Large intestine (tissue), 3 donors: ENCODE data around the gene BPIFB1. TPM values are rescaled to one million over a fixed set of nuclear protein-coding genes. Genes with fewer than 3 reads are reported as not detected.

Experiments
- DNase-seq, 2 donors: peaks; one replicate each; pipeline versions ENCODE4 v3.0.0 to v3.0.0-alpha.2; 2013
- H3K27ac ChIP-seq: one replicate; pipeline ENCODE4 v1.5.1; 2013; ENCODE audit warnings: low read length
- H3K27me3 ChIP-seq: 2 replicates; pipeline ENCODE4 v1.6.1; 2013; ENCODE audit warnings: low read length; ENCODE audit not compliant: control insufficient read depth, insufficient read depth
- H3K36me3 ChIP-seq: 2 replicates; pipeline ENCODE4 v1.6.1; 2013; ENCODE audit warnings: low read length; ENCODE audit not compliant: control insufficient read depth, insufficient read depth
- H3K4me1 ChIP-seq: one replicate; pipeline ENCODE4 v1.6.1; 2013; ENCODE audit warnings: low read length; ENCODE audit not compliant: control insufficient read depth, insufficient read depth
- H3K4me3 ChIP-seq: one replicate; pipeline ENCODE4 v1.5.1; 2013; ENCODE audit warnings: low read length
- H3K9me3 ChIP-seq: one replicate; pipeline ENCODE4 v1.6.1; 2013; ENCODE audit warnings: mild to moderate bottlenecking, low read depth, low read length, moderate library complexity; ENCODE audit not compliant: control insufficient read depth
- WGBS: methylation state at CpG from one replicate; pipeline ENCODE4 v1.1.5; 2013; ENCODE audit warnings: low lambda C conversion rate; ENCODE audit not compliant: insufficient coverage; 5-methylcytosine and 5-hydroxymethylcytosine counted together
- polyA plus RNA-seq: library from polyadenylated mRNA; unstranded; fragments of 120-200 nt; gene quantifications from one replicate; pipeline ENCODE4 v1.2.1, GENCODE V29; 2013

BPIFB1 gene
- polyA plus RNA-seq, 1 donor: not detected

DNA sequence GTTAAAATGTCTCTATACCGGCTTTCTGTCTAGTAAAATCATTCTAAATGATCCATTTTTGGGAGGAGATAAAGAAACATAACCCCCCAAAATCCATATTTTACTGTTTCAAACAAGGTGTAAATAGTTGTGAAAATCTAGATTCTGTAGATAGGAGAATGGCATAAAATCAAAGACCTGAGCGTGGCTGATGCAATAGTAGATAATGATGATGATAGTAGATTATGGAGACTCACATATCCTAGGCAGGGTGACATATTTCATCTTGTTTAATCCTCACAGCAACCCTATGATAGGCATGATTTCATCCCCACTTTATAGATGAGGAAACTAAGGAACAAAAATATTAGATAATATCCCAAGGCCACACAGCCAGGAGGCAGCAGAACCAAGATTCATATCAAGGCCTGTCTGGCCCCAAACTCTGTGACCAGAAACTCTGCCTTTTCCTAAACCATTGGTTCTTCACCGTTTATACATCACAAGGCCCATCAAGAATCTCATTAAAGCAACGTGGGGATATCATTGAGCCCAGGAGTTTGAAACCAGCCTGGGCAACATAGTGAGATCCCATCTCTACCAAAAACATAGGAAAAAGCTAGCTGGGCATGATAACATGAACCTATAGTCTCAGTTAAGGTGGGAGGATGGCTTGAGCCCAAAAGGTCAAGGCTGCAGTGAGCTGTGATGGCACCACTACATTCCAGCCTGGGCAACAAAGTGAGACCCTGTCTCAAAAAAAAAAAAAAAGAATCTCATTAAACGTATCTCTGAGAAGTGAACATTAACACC is 55.6 kb downstream of the BPIFB1 start:
- no peaks in the 10 kb centered on the region for H3K36me3 ChIP-seq
- DNase-seq: no peak
- no peak overlapping the region for H3K27ac ChIP-seq
- H3K27me3 ChIP-seq: no peaks in the 10 kb centered on the region
- no peak overlapping the region for H3K4me3 ChIP-seq
- no peaks in the 10 kb centered on the region for H3K4me1 ChIP-seq
- H3K9me3 ChIP-seq: no peaks in the 10 kb centered on the region
- WGBS: 88% methylated on average over 1 of the region's 5 CpGs

DNA sequence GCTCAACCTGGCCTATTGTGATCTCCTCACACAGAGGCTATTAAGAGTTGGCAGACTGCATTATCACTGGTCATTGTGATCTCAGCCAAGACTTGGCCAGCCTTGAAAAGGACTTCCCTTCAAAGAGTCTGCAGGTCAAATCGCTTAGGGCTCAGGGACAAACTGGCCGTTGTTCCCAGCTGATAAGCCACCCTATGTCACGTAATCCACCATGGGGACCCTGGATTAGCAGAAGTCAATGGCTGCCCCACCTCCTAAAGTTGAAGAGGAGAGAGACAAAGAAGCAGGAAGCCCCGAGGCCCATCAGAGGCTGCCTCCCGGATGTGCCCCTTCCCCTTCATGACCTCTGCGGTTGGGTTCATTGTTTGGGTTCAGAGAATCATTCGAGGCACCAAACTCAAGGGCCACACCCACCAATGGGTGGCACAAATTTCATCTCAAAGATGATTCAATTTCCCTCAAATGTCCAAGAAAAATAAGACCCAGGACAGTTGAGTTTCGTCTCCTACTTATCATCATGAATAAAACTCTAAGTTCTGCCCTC is 56.6 kb downstream of the BPIFB1 start:
- Histone ChIP-seq H3K36me3 (no peaks in the 10 kb centered on the region), H3K9me3 (no peaks in the 10 kb centered on the region), H3K27me3 (no peaks in the 10 kb centered on the region), H3K4me3 (no peak overlapping the region), H3K4me1 (no peaks in the 10 kb centered on the region), H3K27ac (no peak overlapping the region)
- no peak for DNase-seq
- no CpG with 5 or more reads among the region's 8 CpGs for WGBS

DNA sequence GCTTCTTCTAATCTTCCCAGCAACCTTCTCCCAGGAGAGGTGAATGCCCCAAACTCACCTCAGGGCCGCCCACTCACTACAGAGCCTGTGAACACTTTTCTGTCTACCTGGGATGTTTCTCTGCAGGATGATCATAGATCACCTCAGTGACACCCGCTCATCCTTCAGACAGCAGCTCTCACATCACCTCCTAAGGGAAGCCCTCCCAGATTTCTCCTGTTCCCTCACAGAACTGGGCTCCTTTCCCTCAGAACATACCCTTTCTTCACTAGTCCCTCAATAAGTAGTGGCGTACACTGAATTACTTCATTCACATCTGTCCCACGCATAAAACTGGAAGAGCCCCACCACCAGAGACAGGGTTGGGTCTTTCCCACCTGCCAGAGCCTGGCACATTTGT is 60.5 kb downstream of the BPIFB1 start:
- H3K36me3 ChIP-seq: no peaks in the 10 kb centered on the region
- WGBS: no CpG with 5 or more reads among the region's 4 CpGs
- H3K4me1 ChIP-seq: no peaks in the 10 kb centered on the region
- no peak for DNase-seq
- no peak overlapping the region for H3K27ac ChIP-seq
- H3K4me3 ChIP-seq: no peak overlapping the region
- no peaks in the 10 kb centered on the region for H3K9me3 ChIP-seq
- H3K27me3 ChIP-seq: no peaks in the 10 kb centered on the region

DNA sequence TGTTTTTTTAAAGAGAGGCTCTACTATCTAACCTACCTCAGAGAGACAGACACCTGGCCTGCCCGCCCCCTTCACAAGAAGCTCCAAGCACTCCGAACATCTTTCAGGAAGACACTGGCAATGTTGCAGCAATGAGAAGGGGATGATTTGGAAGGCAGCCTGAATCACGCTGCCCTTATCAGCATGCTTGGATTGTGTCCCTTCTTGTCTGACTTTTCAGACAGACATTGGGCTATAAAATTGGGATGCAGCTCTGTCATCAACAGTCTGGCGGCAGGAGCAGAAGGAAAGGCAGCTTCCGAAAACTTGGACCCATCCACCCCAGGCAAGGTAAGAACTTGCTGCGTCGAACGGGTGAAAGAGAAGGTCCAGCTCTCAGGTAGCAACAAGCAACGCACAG is 62.3 kb downstream of the BPIFB1 start:
- H3K4me3 ChIP-seq: no peak overlapping the region
- DNase-seq: no peak
- no CpG with 5 or more reads among the region's 9 CpGs for WGBS
- no peaks in the 10 kb centered on the region for H3K9me3 ChIP-seq
- peaks cover 6% of the 10 kb centered on the region for H3K36me3 ChIP-seq
- H3K27me3 ChIP-seq: no peaks in the 10 kb centered on the region
- no peaks in the 10 kb centered on the region for H3K4me1 ChIP-seq
- no peak overlapping the region for H3K27ac ChIP-seq

DNA sequence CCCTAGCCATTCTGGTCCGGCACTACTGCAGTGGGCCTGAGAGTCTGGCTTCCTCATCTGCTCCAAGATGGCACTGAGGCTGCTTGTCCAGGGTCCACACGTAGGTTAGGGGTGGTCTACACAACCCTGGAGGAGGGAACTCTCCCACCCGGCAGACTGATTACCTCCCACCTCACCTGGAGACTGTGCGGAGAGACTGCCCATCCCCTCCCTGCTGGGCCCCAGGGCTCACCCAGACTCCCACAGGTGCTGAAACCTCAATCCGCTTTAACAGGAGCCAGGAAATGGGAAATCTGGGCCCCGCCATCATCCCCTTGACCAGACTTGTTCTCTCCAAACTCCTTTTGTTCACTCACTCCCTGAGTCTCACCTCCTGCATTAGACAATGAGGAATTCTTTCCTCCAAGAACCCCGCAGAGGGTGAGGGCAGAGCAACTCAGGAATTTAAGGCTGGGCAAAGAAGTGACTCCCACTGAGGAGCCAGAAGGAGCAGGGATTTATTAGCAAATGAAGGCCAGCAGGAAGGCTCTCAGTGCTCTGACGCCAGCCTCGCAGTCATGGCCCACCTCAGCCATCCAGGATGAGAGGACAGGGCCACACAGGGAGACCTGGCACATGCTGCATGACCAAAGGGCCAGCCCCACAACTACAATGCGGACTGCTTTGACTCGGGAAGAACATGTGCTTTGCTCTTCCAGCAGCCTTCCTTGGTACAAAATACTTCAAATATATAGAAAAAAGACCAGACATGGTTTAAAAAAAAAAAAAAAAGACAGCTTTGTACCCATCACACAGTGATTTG is 65.3 kb downstream of the BPIFB1 start:
- DNase-seq: no peak
- Histone ChIP-seq H3K4me1 (no peaks in the 10 kb centered on the region), H3K27ac (no peak overlapping the region), H3K36me3 (peaks cover 11% of the 10 kb centered on the region), H3K4me3 (no peak overlapping the region), H3K9me3 (no peaks in the 10 kb centered on the region), H3K27me3 (no peaks in the 10 kb centered on the region)
- 100% methylated on average over 1 of the region's 11 CpGs for WGBS

DNA sequence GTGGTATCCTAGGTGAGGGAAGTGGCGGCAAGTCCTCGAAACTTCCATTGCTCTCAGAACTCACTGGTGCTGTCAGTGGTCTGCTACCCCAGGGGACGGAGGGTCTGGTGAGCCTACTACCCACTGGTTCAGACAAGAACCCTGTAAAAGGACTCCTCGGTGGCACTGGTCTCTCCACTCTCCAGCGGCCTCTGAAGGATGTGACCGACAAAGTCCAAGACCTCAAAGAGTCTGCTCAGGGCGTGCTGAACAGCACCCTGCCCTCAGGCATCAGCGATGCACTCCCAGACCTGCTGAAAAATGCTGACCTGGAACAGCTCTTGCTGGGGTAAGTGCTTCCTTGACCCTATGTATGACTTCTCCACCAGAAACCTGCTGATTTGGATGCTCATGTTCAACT is 66.5 kb downstream of the BPIFB1 start:
- WGBS: no CpG with 5 or more reads among the region's 8 CpGs
- H3K36me3 ChIP-seq: peaks cover 12% of the 10 kb centered on the region

DNA sequence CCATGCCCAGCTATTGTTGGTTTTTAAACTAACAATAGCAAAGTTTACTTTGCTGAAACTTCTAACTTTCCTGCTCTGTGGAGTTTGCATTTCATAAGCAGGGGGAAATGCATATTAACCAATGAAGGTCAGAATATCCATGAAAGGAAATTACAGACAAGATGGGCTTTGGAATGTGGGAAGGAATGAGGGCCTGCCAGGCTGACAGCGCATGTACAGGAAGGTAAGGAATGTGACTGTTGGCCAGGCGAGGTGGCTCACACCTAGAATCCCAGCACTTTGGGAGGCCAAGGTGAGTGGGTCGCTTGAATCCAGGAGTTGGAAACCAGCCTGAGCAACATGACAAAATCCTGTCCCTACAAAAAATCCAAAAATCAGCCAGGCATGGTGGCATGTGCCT is 68.7 kb downstream of the BPIFB1 start:
- H3K4me1 ChIP-seq: no peaks in the 10 kb centered on the region
- no peak for DNase-seq
- H3K9me3 ChIP-seq: no peaks in the 10 kb centered on the region
- WGBS: no CpG with 5 or more reads among the region's 3 CpGs
- no peak overlapping the region for H3K27ac ChIP-seq
- H3K4me3 ChIP-seq: no peak overlapping the region
- H3K27me3 ChIP-seq: no peaks in the 10 kb centered on the region
- H3K36me3 ChIP-seq: peaks cover 13% of the 10 kb centered on the region

More for the DNA sequence above, 66.5 kb downstream of the BPIFB1 start:
- Histone ChIP-seq H3K4me1 (no peaks in the 10 kb centered on the region), H3K4me3 (no peak overlapping the region), H3K27ac (no peak overlapping the region), H3K9me3 (no peaks in the 10 kb centered on the region), H3K27me3 (no peaks in the 10 kb centered on the region)
- no peak for DNase-seq

DNA sequence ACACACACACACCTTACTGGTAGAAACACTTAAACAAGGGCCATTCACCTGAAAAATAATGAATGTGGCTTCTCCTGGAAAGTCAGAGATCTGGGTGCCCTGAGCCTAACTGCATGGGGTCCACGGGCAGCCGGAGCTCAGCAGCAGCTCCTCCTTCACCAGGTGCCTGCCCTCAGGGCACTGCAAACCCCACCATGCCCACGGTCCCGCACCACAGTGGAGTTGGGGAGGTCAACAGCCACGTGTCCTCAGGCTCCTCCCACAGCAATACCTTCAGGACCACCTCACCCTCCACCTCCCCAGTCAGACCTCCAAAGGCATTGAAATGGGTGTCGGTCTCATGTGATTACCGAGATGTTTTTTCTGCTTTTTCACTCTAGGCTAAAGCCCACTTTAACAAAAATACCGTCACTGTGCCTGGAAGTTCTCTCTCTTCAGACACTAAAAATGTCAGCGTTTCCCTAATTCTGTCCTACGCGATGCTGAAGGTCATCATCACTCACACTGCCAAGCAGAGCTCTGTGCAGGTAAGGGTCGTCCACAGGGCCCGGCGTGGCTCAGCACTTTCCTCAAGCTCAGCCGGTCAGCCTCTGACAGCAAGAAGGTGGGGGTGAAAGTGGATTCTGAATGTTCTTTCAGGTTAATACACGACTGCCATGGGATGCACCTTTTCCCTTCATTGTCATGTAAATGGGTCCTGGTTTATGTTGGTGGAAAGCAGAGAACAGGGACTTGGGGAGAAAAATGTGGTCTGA is 69.4 kb downstream of the BPIFB1 start:
- Histone ChIP-seq H3K27me3 (no peaks in the 10 kb centered on the region), H3K4me1 (no peaks in the 10 kb centered on the region), H3K9me3 (no peaks in the 10 kb centered on the region), H3K36me3 (peaks cover 18% of the 10 kb centered on the region), H3K4me3 (no peak overlapping the region), H3K27ac (no peak overlapping the region)
- WGBS: 60% methylated on average over 2 of the region's 16 CpGs
- DNase-seq: no peak

DNA sequence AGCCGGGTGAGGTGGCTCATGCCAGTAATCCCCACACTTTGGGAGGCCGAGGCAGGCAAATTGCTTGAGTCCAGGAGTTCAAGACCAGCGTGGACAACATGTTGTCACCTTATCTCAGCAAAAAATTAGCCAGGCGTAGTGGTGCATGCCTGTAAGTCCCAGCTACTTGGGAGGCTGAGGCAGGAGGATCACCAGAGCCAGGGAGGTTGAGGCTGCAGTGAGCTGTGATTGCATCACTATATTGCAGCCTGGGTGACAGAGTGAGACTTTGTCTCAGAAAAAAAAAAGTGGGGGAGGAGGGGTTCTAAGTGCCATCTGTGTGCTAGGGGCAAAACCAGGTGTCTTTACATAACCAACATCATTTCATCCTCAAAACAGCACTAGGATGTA is 70.0 kb downstream of the BPIFB1 start:
- DNase-seq: no peak
- H3K4me3 ChIP-seq: no peak overlapping the region
- H3K27ac ChIP-seq: no peak overlapping the region
- no CpG with 5 or more reads among the region's 4 CpGs for WGBS
- H3K4me1 ChIP-seq: no peaks in the 10 kb centered on the region
- H3K9me3 ChIP-seq: no peaks in the 10 kb centered on the region
- H3K36me3 ChIP-seq: peaks cover 18% of the 10 kb centered on the region
- H3K27me3 ChIP-seq: no peaks in the 10 kb centered on the region
